ENCODE data around the gene PRKAR1A.

GRCh38 chr17:68541816-68542215 is 29.6 kb downstream of the PRKAR1A start:
- TF ChIP-seq CTCF (IDR thresholded peaks at IDR 0.05) (no peak), POLR2AphosphoS5 (IDR thresholded peaks at IDR 0.05; ENCODE audit: low read depth, low read length) (no peak), SIN3A (IDR thresholded peaks at IDR 0.05; ENCODE audit: borderline replicate concordance, insufficient read depth, low read depth, low read length) (no peak), REST (IDR thresholded peaks at IDR 0.05; ENCODE audit: insufficient read depth in 1 of 2, low read depth in 2 of 2, low read length in 1 of 2) (no peak), TCF7L2 (IDR thresholded peaks at IDR 0.05; ENCODE audit: low read depth, low read length) (no peak)
